T-helper 1 cell treated with Interleukin-12 subunit alpha and Interleukin-12 subunit beta and Interleukin-4 antibody, amounts not matched to agents 30 ng/mL and 1 ng/mL, for 36 hours (primary cell): ENCODE measurements around the gene RAB11FIP4. TPM values are rescaled to one million over a fixed set of nuclear protein-coding genes. Genes with fewer than 3 reads are reported as not detected.
"Not testable (repeated sequence)": the region's sequence is repeated elsewhere in the genome, so short reads cannot be mapped to it uniquely, and the experiment has no call there.

Experiments
- intact Hi-C: fragments of 100-400 bp; cut with micrococcal nuclease; formaldehyde crosslinking; loops from one replicate; pipeline ENCODE4 v1.15.1; 2024
- total RNA-seq: library from RNA; stranded (reverse); gene quantifications from 2 replicates; pipeline ENCODE4 v1.2.3, GENCODE V29; 2022

The RAB11FIP4 gene
- total RNA-seq, 1 donor from 2014 or later: 34.3 TPM

GRCh38 chr17:31431852-31432658 is 40.6 kb downstream of the RAB11FIP4 start:
- intact Hi-C loops: no loop called here

- intact Hi-C loops: no loop called here
Measured at GRCh38 chr17:31433091-31433790, 41.8 kb downstream of the RAB11FIP4 start.

GRCh38 chr17:31433811-31434726 is 42.6 kb downstream of the RAB11FIP4 start:
- intact Hi-C loops: no loop called here

GRCh38 chr17:31434727-31435050 is 43.2 kb downstream of the RAB11FIP4 start:
- intact Hi-C loops: loop anchor here (5.0 kb wide), 1 partner anchor 73 kb away; no protein-coding TSS in a partner anchor

GRCh38 chr17:31435581-31435980 is 44.1 kb downstream of the RAB11FIP4 start:
- intact Hi-C loops: loop anchor here (5.0 kb wide), 1 partner anchor 72 kb away; no protein-coding TSS in a partner anchor

GRCh38 chr17:31437720-31438400 is 46.4 kb downstream of the RAB11FIP4 start:
- intact Hi-C loops: loop anchor here (1.0 to 5.0 kb wide), 3 partner anchors 69 to 404 kb away; no protein-coding TSS in a partner anchor

GRCh38 chr17:31439716-31440115 is 48.2 kb downstream of the RAB11FIP4 start:
- intact Hi-C loops: loop anchor here (5.0 kb wide), 1 partner anchor 68 kb away; no protein-coding TSS in a partner anchor

- intact Hi-C loops: no loop called here
Measured at GRCh38 chr17:31442276-31442675, 50.8 kb downstream of the RAB11FIP4 start.

- intact Hi-C loops: not testable (repeated sequence)
Measured at GRCh38 chr17:31442856-31443255, 51.4 kb downstream of the RAB11FIP4 start.

GRCh38 chr17:31443386-31443785 is 51.9 kb downstream of the RAB11FIP4 start:
- intact Hi-C loops: no loop called here

- intact Hi-C loops: no loop called here
Measured at GRCh38 chr17:31444026-31444425, 52.6 kb downstream of the RAB11FIP4 start.

- intact Hi-C loops: no loop called here
Measured at GRCh38 chr17:31446195-31446967, 54.9 kb downstream of the RAB11FIP4 start.

- intact Hi-C loops: no loop called here
Measured at GRCh38 chr17:31448467-31449077, 57.1 kb downstream of the RAB11FIP4 start.

GRCh38 chr17:31449111-31449510 is 57.6 kb downstream of the RAB11FIP4 start:
- intact Hi-C loops: no loop called here

- intact Hi-C loops: no loop called here
Measured at GRCh38 chr17:31449746-31450145, 58.3 kb downstream of the RAB11FIP4 start.

- intact Hi-C loops: no loop called here
Measured at GRCh38 chr17:31452101-31452500, 60.6 kb downstream of the RAB11FIP4 start.

- intact Hi-C loops: no loop called here
Measured at GRCh38 chr17:31452561-31453110, 61.2 kb downstream of the RAB11FIP4 start.

GRCh38 chr17:31453896-31454295 is 62.4 kb downstream of the RAB11FIP4 start:
- intact Hi-C loops: no loop called here

- intact Hi-C loops: no loop called here
Measured at GRCh38 chr17:31456814-31457213, 65.3 kb downstream of the RAB11FIP4 start.
